GM10847 (cell line): Measurements from ENCODE around the gene FHL1.

Source experiments
- POLR2A ChIP-seq: IDR thresholded peaks from 2 replicates; pipeline ENCODE4 v1.6.1; 2011; ENCODE audit not compliant: insufficient read length; ENCODE audit errors: extremely low read depth

FHL1 gene

GRCh38 chrX:136147315-136147901 lies at the start of gene FHL1:
TSS of gene FHL1 (plus strand) at chrX:136147533.
- no peak for TF ChIP-seq POLR2A

- no peak for TF ChIP-seq POLR2A
Measured at GRCh38 chrX:136097871-136098805, 49.2 kb upstream of the FHL1 start.

GRCh38 chrX:136104936-136105335 lies 42.4 kb upstream of the FHL1 start:
- TF ChIP-seq POLR2A, result no peak

GRCh38 chrX:136106920-136107528 lies 40.3 kb upstream of the FHL1 start:
- TF ChIP-seq POLR2A, result no peak

- no peak for TF ChIP-seq POLR2A
Measured at GRCh38 chrX:136112286-136112685, 35.0 kb upstream of the FHL1 start.

GRCh38 chrX:136112778-136113177 lies 34.6 kb upstream of the FHL1 start:
- no peak for TF ChIP-seq POLR2A

GRCh38 chrX:136115126-136115903 lies 32.0 kb upstream of the FHL1 start:
- no peak for TF ChIP-seq POLR2A

- TF ChIP-seq POLR2A, result no peak
Measured at GRCh38 chrX:136115904-136116297, 31.4 kb upstream of the FHL1 start.

- TF ChIP-seq POLR2A, result no peak
Measured at GRCh38 chrX:136121788-136122187, 25.5 kb upstream of the FHL1 start.

- no peak for TF ChIP-seq POLR2A
Measured at GRCh38 chrX:136122207-136122606, 25.1 kb upstream of the FHL1 start.

- TF ChIP-seq POLR2A, result no peak
Measured at GRCh38 chrX:136125106-136125505, 22.2 kb upstream of the FHL1 start.

GRCh38 chrX:136126371-136126770 lies 21.0 kb upstream of the FHL1 start:
- TF ChIP-seq POLR2A, result no peak

GRCh38 chrX:136126872-136127406 lies 20.4 kb upstream of the FHL1 start:
- TF ChIP-seq POLR2A, result no peak

- TF ChIP-seq POLR2A, result no peak
Measured at GRCh38 chrX:136128743-136129142, 18.6 kb upstream of the FHL1 start.
